ENCODE results near the gene WDFY2.

DNA sequence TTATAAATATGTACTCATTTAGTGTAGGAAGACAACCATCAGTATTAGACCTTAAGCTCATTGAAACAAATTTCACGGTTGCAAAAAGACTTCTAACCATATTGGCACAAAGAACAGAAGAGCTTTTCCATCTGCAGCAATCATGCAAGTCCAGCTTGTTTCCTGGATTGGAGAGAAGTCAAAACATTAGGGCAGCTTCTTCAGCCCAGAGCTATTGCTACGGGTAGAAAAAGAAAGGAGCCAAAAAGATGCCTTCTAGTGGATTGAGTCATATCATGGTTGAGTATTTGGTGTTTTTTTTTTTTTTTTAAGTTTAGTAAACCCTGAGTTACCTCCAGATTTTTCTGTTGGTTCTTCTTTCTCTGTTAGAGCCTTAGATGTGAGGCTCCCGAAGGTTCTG is 99.8 kb downstream of the WDFY2 start:
- no peak for TF ChIP-seq SP1 (IDR thresholded peaks at IDR 0.05; ENCODE audit: low read depth, low read length)
- TF ChIP-seq, protein P1, sequence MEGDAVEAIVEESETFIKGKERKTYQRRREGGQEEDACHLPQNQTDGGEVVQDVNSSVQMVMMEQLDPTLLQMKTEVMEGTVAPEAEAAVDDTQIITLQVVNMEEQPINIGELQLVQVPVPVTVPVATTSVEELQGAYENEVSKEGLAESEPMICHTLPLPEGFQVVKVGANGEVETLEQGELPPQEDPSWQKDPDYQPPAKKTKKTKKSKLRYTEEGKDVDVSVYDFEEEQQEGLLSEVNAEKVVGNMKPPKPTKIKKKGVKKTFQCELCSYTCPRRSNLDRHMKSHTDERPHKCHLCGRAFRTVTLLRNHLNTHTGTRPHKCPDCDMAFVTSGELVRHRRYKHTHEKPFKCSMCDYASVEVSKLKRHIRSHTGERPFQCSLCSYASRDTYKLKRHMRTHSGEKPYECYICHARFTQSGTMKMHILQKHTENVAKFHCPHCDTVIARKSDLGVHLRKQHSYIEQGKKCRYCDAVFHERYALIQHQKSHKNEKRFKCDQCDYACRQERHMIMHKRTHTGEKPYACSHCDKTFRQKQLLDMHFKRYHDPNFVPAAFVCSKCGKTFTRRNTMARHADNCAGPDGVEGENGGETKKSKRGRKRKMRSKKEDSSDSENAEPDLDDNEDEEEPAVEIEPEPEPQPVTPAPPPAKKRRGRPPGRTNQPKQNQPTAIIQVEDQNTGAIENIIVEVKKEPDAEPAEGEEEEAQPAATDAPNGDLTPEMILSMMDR (IDR thresholded peaks at IDR 0.05; ENCODE audit: control extremely low read depth in 1 of 3, insufficient read depth in 1 of 3, low read depth in 1 of 3, low read length in 3 of 3) = no peak
- TF ChIP-seq EGR1 (IDR thresholded peaks at IDR 0.05; ENCODE audit: borderline replicate concordance, low read depth, low read length) = no peak

Data from H1 (cell line).